GM21515 (cell line): Measurements from ENCODE around the gene INSRR.

Source experiments
- ATAC-seq: cut with Tn5 transposase; IDR thresholded peaks from one replicate; pipeline ENCODE4 v1.9.1; 2021; ENCODE audit not compliant: unreplicated experiment

The INSRR gene

GRCh38 chr1:156808186-156809030, 50.5 kb downstream of the INSRR start:
- ATAC-seq: no peak

GRCh38 chr1:156807627-156808026, 51.3 kb downstream of the INSRR start:
- no peak for ATAC-seq

GRCh38 chr1:156806512-156807440, 52.1 kb downstream of the INSRR start:
- no peak for ATAC-seq

DNA sequence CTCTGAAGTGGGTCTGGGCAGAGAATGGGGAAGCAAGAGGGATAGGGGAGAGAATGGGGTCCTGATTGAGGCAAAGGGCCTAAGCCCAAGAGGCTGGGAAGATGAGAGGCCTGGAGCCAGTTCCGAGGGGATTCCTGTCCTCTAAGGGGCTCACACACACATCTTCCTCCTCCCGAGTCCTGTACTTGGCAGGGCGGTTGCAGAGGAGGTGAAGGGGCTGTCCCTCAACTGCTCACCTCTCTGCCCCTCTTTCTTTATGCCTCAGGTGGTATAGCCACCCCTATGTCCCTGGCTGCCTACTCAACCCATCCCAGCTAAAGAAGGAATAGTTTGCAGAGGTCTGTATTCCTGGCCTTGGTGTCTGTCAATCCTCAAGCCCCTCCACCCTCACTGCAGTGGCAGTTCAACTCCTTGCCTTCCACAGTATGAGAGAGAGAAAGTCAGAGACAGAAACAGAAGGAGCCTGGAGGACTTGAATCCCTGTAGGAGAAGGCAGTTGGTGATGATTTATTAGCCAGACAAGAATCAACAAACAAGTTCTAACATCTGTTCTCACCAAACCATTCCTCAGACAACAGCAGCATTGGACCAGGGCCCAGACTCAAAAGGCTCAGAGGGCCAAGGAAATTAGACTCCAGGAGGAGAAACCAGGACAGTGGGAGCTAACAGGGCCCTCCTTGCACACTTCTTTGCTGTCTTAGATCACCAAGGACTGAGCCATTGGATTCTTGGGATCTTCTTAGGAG, 53.0 kb downstream of the INSRR start:
- no peak for ATAC-seq

- ATAC-seq: no peak
Observed at GRCh38 chr1:156804572-156805243, 54.2 kb downstream of the INSRR start.

DNA sequence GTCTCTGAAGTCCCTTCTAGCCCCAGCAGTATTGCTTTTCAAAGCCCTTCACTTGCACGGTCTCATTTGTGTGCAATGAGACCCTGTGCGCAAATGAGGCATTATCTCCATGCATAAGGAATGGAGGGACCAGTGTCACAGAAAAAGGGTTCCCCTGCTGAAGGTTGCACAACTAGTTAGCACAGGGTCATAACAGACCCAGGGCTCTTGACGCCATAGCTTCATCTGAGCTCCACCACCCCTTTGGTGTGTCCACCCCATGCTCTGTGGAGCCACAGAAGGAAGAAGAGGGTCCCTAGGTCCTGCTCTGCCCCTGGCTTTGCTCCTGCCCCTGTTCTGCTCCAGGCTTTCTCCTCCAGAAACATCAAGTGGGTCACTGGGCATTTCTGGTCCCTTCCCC, 54.9 kb downstream of the INSRR start:
- no peak for ATAC-seq

DNA sequence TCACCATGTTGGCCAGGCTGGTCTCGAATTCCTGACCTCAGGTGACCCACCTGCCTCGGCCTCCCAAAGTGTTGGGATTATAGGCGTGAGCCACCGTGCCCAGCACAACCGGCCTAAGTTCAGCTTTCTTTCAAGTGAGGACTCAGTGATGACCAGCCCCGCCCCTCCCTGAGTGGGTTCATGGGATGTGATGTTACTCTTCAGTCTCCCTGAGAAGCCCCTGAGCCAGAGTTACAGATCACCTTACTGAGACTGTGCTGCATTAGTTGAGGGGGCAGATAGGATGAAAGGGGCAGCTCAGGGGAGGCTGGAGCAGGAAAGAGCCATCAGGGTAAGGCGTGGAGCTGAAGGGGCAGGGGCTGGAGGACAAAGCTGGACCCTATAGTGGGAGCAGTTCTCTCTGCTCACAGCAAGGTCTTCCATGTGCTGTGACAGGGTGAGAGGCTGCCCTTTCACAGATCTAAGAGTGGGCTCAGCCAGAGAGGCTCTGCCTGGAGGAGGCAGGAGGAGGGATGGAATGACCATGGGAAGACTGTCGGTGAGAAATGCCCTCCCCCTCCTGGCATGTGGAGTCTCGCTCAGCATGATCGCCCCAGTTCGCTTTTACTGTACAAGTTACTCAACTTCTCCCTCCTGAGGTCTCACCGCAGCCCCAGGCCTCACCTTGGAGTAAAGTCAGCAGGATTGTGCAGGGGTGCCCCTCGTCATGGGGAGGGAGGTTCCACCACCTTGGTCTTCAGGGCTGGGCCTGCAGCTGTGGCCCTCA, 55.6 kb downstream of the INSRR start:
- no peak for ATAC-seq

- no peak for ATAC-seq
Observed at GRCh38 chr1:156802421-156802935, 56.4 kb downstream of the INSRR start.

DNA sequence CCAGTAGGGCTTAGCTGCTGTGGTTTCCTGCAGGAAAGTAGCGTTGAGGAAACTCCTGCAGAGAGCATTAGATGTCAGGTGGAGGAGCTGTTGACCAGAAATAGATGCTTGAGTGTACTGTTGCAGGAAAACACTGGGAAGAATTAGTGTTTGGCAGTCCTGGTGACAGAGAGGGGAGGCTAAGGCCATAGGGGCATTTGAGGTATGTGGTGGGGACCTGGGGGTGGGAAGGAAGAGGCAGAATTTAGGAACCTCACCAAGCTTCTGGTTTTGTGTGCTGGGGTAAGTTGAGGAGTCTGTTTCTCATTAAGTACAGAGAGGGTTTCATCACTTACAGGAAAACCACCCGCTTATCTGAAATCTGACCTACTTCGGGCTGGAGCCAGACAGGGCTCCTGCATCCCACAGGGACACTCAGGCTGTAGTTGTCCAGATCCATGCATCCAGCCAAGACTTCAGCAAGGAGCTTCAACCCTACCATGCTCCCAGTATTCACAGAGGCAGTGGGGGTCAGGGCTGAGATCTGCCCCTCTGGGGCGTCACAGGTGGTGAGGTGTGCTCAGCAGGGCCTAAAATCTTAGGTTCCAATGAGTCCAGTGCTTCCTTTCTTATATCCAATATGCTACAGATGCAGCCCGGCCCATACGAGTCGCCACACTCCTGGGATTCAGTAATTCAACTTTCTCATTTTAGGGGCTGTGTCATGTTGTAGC, 57.4 kb downstream of the INSRR start:
- ATAC-seq: no peak

- no peak for ATAC-seq
Observed at GRCh38 chr1:156797212-156797871, 61.6 kb downstream of the INSRR start.

DNA sequence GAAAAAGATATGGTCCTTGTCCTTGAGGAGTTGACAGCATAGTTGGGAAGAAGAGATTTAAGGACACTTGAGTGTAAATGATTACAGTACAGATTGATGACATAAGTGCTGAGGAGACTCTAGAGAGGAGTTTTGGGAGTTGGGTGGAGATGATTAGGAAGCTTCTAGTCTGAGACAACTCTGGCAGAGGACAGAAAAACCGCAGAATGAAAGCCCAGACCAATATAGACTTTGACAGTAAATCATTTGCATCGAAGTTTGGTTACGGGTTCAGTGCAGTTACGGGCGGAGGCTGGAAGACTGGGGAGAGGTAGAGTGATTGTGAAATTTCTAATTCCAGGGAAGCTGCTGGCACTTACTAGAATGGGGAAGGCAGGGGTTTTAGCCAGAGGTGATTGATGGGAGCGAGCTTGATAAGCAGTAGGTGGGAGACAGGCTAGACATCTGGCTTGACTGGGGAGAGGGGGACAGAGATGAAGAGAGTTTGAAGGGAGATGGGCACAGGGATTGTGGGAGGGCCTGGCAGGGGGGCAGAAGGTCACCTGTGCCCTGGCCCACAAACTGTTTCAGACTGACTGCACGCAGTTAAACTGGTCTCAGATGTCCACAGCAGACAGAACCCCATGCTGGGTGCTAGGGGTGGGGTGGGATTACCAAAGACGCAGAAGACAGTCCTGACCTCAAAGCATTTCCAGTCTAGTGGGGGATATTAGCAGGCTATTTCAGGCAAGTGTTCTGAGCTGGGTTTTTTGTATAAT, 62.4 kb downstream of the INSRR start:
- ATAC-seq: no peak

DNA sequence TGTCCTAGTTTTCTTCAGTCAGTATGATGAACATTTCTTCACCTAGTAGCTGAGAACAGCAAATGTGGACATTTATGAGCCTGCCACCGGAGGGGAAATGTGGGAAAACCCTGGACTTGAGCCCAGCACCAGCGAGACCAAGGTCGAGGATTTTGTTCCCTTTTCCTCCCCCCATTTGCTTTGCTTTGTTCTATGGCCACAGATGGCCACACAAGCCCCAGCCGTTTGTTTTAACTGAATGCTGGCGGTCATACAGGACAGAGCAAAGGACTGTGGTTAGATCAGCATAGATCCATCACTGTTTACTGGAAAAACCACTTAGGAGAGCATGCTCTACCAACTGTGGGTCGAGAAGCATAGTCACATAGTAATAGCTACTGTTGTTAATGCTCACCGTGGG, 63.1 kb downstream of the INSRR start:
- no peak for ATAC-seq

- no peak for ATAC-seq
Observed at GRCh38 chr1:156795374-156795733, 63.6 kb downstream of the INSRR start.

DNA sequence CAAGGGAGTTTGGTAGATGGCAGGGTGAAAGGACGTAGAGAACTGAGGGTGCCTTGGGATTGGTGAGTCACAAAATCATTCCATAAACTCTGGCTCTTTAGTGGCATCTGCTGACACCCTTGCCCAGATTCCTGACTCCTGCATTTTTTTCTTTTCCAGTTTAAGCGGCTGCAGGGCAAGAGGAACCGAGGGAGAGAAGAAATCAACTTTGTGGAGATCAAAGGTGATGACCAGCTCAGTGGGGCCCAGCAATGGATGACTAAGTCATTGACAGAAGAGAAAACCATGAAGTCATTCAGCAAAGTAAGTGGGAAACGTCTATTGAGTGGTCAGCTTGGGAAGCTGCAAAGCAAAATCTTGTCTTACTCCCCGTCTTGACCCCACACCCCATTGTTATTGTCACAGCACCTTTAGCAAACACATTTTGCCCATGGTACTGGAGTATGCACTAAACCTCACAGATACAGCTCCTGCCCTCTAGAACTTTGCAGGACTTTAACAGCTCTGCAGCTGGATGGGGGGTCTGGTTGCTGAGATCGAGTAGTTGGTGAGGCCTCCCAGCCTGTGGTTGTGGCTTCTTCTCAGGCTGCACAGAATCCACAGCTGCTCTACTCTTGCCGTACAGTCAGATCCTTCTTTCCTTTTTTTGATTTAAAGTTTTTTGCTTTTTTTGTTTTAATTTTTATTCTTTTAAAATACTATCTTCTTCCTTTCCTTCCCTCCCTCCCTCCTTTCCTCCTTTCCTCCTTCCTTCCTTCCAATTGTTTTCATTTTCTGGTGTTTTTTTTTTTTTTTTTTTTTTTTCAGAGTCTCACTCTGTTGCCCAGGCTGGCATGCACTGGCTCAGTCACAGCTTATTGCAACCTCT, 64.2 kb downstream of the INSRR start:
- ATAC-seq: no peak
